Activated B cell treated with CpG ODN at 0.5 μM for 24 hours (primary cell): ENCODE results near the gene FMC1. TPM values are rescaled to one million over a fixed set of nuclear protein-coding genes. Genes with fewer than 3 reads are reported as not detected.

Experiments
- ATAC-seq: fragments of 200-7000 bp; cut with Tn5 transposase; one replicate; pipeline ENCODE4 v1.10.0; 2021; ENCODE audit warnings: low read depth, mild to moderate bottlenecking, moderate library complexity
- CTCF ChIA-PET: fragments of 350-600 bp; sonication (Branson Sonifier 250); formaldehyde crosslinking; loops from one replicate; lab custom pipeline; 2021; ENCODE audit warnings: antibody characterized with exemption; lab: Charles Lee
- POLR2A ChIA-PET: fragments of 350-600 bp; sonication (Branson Sonifier 250); formaldehyde crosslinking; loops from one replicate; lab custom pipeline; 2021; ENCODE audit warnings: antibody characterized with exemption; lab: Charles Lee
- DNase-seq: peaks from one replicate; pipeline ENCODE4 v3.0.0; 2022
- H3K27ac Mint-ChIP-seq: one replicate; pipeline ENCODE4 v1.8.0; 2020; ENCODE audit warnings: mixed read lengths
- H3K27me3 Mint-ChIP-seq: one replicate; pipeline ENCODE4 v1.8.0; 2021; ENCODE audit warnings: mixed read lengths
- H3K36me3 Mint-ChIP-seq: one replicate; pipeline ENCODE4 v1.8.0; 2021; ENCODE audit warnings: low read depth, mixed read lengths
- H3K4me1 Mint-ChIP-seq: one replicate; pipeline ENCODE4 v1.8.0; 2021; ENCODE audit warnings: mixed read lengths
- H3K4me3 Mint-ChIP-seq: one replicate; pipeline ENCODE4 v1.8.0; 2020; ENCODE audit warnings: mild to moderate bottlenecking, mixed read lengths
- H3K9me3 Mint-ChIP-seq: one replicate; pipeline ENCODE4 v1.8.0; 2020; ENCODE audit warnings: mixed read lengths
- CTCF ChIP-seq: fragments of 200-600 bp; IDR thresholded peaks from one replicate; pipeline ENCODE4 v1.8.0; 2022; ENCODE audit warnings: antibody characterized with exemption, mild to moderate bottlenecking
- intact Hi-C: fragments of 100-400 bp; cut with micrococcal nuclease; formaldehyde crosslinking; loops from one replicate; pipeline ENCODE4 v1.15.1; 2024
- total RNA-seq: library from RNA; stranded (reverse); gene quantifications from 2 replicates; pipeline ENCODE4 v1.2.3, GENCODE V29; 2022

FMC1 gene
- total RNA-seq, 1 donor from 2014 or later, result 8.6 TPM

DNA sequence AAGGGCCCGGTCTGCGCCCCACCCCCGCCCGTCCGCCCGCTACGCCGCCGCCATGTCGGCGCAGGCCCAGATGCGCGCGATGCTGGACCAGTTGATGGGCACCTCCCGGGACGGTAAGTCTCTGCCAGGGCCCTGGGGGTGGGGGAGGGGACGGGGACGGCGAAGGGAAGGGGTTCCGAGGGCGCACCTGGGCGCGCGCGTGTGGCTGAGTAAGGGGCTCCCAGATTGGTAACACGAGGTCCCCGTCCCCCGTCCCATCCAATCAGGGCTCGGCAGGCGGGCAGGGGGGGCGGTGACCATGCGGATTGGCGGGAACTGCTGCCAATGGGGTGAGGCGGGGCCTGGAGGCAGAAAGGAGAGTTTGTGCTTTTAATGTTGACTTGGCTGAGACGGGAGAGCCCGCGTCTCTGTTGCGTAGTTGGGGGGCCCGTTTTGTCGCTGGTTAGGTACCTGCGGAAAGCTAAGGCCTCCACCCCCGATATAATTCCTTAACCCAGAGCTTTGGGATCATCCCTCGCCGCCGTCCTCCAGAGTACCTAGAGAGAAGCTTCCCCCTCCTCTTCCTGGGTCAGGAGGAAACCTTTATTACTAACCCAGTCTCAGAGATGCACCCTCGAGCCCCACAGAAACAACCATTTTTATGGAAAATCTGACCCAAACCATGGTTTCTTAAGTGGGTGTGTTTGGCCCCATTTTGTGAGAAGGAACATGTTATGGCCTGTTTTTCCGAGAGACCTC is 19.2 kb downstream of the FMC1 start:
- peak; percentile 76 for ATAC-seq
- no peaks in the 10 kb centered on the region for H3K27me3 Mint-ChIP-seq

DNA sequence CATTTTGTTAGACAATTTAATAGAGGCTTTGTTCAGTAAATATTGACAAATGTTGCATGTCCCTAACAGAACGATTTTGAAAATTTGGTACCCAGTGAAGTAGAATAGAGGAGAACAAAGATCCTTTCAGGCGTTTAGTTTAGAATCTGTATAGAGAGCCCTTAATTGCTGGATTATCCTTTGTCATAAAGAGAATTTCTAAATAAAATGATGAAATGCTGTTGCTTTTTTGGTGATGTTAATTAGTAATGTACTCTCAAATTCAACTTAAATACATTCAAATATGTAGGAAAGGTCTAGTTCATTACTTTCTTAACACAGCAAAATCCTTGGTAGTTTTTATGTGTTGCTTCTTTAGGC is 19.8 kb downstream of the FMC1 start:
- CTCF ChIA-PET, result no interaction called here
- Mint-ChIP-seq H3K4me1 (peaks cover 48% of the 10 kb centered on the region), H3K27ac (peak overlapping the region; percentile 100), H3K27me3 (no peaks in the 10 kb centered on the region), H3K4me3 (peak overlapping the region; percentile 98), H3K36me3 (peaks cover 35% of the 10 kb centered on the region), H3K9me3 (no peaks in the 10 kb centered on the region)
- intact Hi-C loops, result loop anchor here (1.0 to 10.0 kb wide), 5 partner anchors 416 to 1314 kb away; partner anchors contain the start of genes ADCK2, HIPK2, MKRN1 and PARP12
- ATAC-seq, result no peak
- no peak for TF ChIP-seq CTCF
- POLR2A ChIA-PET, result interaction anchor here (1.7 to 2.9 kb wide), 4 partner anchors 10 to 256 kb away, joined by 7 to 99 read pairs (median 13); partner anchors contain the start of gene FMC1
- no peak for DNase-seq

More for the DNA sequence above, 19.2 kb downstream of the FMC1 start:
- Mint-ChIP-seq H3K27ac (peak overlapping the region; percentile 100), H3K4me1 (peaks cover 44% of the 10 kb centered on the region), H3K4me3 (peak overlapping the region; percentile 98), H3K36me3 (peaks cover 30% of the 10 kb centered on the region), H3K9me3 (no peaks in the 10 kb centered on the region)
- peak; percentile 94 for DNase-seq
- intact Hi-C loops, result loop anchor here (1.0 to 10.0 kb wide), 5 partner anchors 417 to 1314 kb away; partner anchors contain the start of genes ADCK2, HIPK2, MKRN1 and PARP12
- CTCF ChIA-PET, result interaction anchor here (1.4 kb wide), 1 partner anchor 20 kb away, joined by 5 read pairs; the partner anchor contains the start of gene FMC1
- TF ChIP-seq CTCF, result no peak
- POLR2A ChIA-PET, result interaction anchor here (0.7 to 2.9 kb wide), 21 partner anchors 9 to 1654 kb away, joined by 3 to 99 read pairs (median 4); partner anchors contain the start of genes FMC1, KDM7A, MRPS33 and PARP12

GRCh38 chr7:139361523-139361922 is 20.4 kb downstream of the FMC1 start:
- H3K27me3 Mint-ChIP-seq, result no peaks in the 10 kb centered on the region
- no peak for DNase-seq
- TF ChIP-seq CTCF, result no peak
- H3K4me3 Mint-ChIP-seq, result peak overlapping the region; percentile 98
- H3K27ac Mint-ChIP-seq, result no peak overlapping the region
- ATAC-seq, result no peak
- H3K9me3 Mint-ChIP-seq, result no peaks in the 10 kb centered on the region
- peaks cover 50% of the 10 kb centered on the region for H3K4me1 Mint-ChIP-seq
- CTCF ChIA-PET, result no interaction called here
- intact Hi-C loops, result loop anchor here (5.0 to 10.0 kb wide), 4 partner anchors 416 to 1313 kb away; partner anchors contain the start of genes ADCK2, HIPK2 and MKRN1
- POLR2A ChIA-PET, result interaction anchor here (0.6 to 0.7 kb wide), 2 partner anchors 254 to 1137 kb away, joined by 3 read pairs; no protein-coding TSS in a partner anchor
- peaks cover 41% of the 10 kb centered on the region for H3K36me3 Mint-ChIP-seq

- no peak overlapping the region for H3K4me3 Mint-ChIP-seq
- H3K9me3 Mint-ChIP-seq, result no peaks in the 10 kb centered on the region
- intact Hi-C loops, result loop anchor here (5.0 to 10.0 kb wide), 4 partner anchors 415 to 1312 kb away; partner anchors contain the start of genes ADCK2, HIPK2 and MKRN1
- no peak overlapping the region for H3K27ac Mint-ChIP-seq
- TF ChIP-seq CTCF, result no peak
- DNase-seq (no peak), ATAC-seq (no peak)
- H3K36me3 Mint-ChIP-seq, result peaks cover 42% of the 10 kb centered on the region
- ChIA-PET POLR2A (interaction anchor here (0.7 kb wide), 1 partner anchor 1136 kb away, joined by 3 read pairs; no protein-coding TSS in a partner anchor), CTCF (no interaction called here)
- H3K4me1 Mint-ChIP-seq, result peaks cover 50% of the 10 kb centered on the region
- H3K27me3 Mint-ChIP-seq, result no peaks in the 10 kb centered on the region
Observed at GRCh38 chr7:139362302-139362701, 21.2 kb downstream of the FMC1 start.

GRCh38 chr7:139362981-139363380 is 21.8 kb downstream of the FMC1 start:
- ChIA-PET POLR2A (no interaction called here), CTCF (no interaction called here)
- Mint-ChIP-seq H3K4me1 (peaks cover 55% of the 10 kb centered on the region), H3K27ac (peak overlapping the region; percentile 46), H3K9me3 (no peaks in the 10 kb centered on the region), H3K4me3 (peak overlapping the region; percentile 30), H3K27me3 (no peaks in the 10 kb centered on the region), H3K36me3 (peaks cover 49% of the 10 kb centered on the region)
- intact Hi-C loops, result loop anchor here (5.0 to 10.0 kb wide), 4 partner anchors 414 to 1312 kb away; partner anchors contain the start of genes ADCK2, HIPK2 and MKRN1
- ATAC-seq (no peak), DNase-seq (no peak)
- no peak for TF ChIP-seq CTCF
